Measurements from ENCODE around the gene HUWE1. TPM values are rescaled to one million over a fixed set of nuclear protein-coding genes. Genes with fewer than 3 reads are reported as not detected.

Gene HUWE1
- total and polyA plus RNA-seq, 2 experiments from 2014 or later: 61.2 to 225 TPM

GRCh38 chrX:53688300-53688699, 1.8 kb upstream of the HUWE1 start (continued):
- TF ChIP-seq ZNF462 (CRISPR knock-in tag; IDR thresholded peaks at IDR 0.05) (no peak), STAT1 (IDR thresholded peaks at IDR 0.05; ENCODE audit: unreplicated experiment) (no peak), CTCF (conservative IDR thresholded peaks at IDR 0.05; ENCODE audit: low read depth in 2 of 2) (no peak), POLR2AphosphoS5 (IDR thresholded peaks at IDR 0.05; ENCODE audit: low read depth) (no peak), NANOG (IDR thresholded peaks at IDR 0.05; ENCODE audit: borderline replicate concordance) (no peak), ZNF114 (CRISPR knock-in tag; IDR thresholded peaks at IDR 0.05) (no peak)

- no peaks in the 10 kb centered on the region for H3K9me3 Mint-ChIP-seq
- H3K27ac ChIP-seq (ENCODE audit: low read depth): peak overlapping the region; percentile 89
- H2AFZ ChIP-seq: no peak overlapping the region
- ATAC-seq: no peak
- H3K79me2 ChIP-seq (replicated peaks; ENCODE audit: insufficient read depth): peaks cover 40% of the 10 kb centered on the region
- no peaks in the 10 kb centered on the region; the same call in 1 of the 2 replicates for H3K4me1 ChIP-seq (ENCODE audit: insufficient read depth)
- DNase-seq (ENCODE audit: low spot score): no peak
- H3K27ac Mint-ChIP-seq: peak overlapping the region; percentile 99
- H3K9me2 ChIP-seq (ENCODE audit: insufficient read depth): no peaks in the 10 kb centered on the region
- H3K36me3 ChIP-seq (ENCODE audit: insufficient read depth): no peaks in the 10 kb centered on the region
- H3K4me1 Mint-ChIP-seq: peaks cover 15% of the 10 kb centered on the region
- H3K4me3 Mint-ChIP-seq: peak overlapping the region; percentile 93
- peak overlapping the region; percentile 87 for H3K4me3 ChIP-seq
- H3F3A ChIP-seq (replicated peaks; ENCODE audit: low read depth): no peaks in the 10 kb centered on the region
- peaks cover 22% of the 10 kb centered on the region for H3K36me3 Mint-ChIP-seq (ENCODE audit: low read depth)
- peak overlapping the region; percentile 83 for H3K4me2 ChIP-seq
- H4K20me1 ChIP-seq (replicated peaks; ENCODE audit: insufficient read depth): peaks cover 13% of the 10 kb centered on the region
- peaks cover 11% of the 10 kb centered on the region for H3K27me3 Mint-ChIP-seq (ENCODE audit: insufficient read depth, low read depth, poor library complexity)
- no peaks in the 10 kb centered on the region for H3K27me3 ChIP-seq (ENCODE audit: insufficient read depth)
- TF ChIP-seq EZH2phosphoT487 (IDR thresholded peaks at IDR 0.05; ENCODE audit: unreplicated experiment) (no peak), REST (IDR thresholded peaks at IDR 0.05; ENCODE audit: unreplicated experiment) (no peak), POLR2AphosphoS5 (IDR thresholded peaks at IDR 0.05; ENCODE audit: low read depth) (no peak), EZH2 (IDR thresholded peaks at IDR 0.05; ENCODE audit: low read depth, unreplicated experiment) (no peak)
Measured at GRCh38 chrX:53685711-53686110, 808 bp downstream of the HUWE1 start.

Measured in GM23338 (cell line).